22Rv1 (cell line): ENCODE data around the gene RDH16.
"Not testable (repeated sequence)": the region's sequence is repeated elsewhere in the genome, so short reads cannot be mapped to it uniquely, and the experiment has no call there.

Source experiments
- H3K27ac ChIP-seq: fragments of 450-650 bp; 2 replicates; pipeline ENCODE4 v1.5.1; 2017
- ZFX ChIP-seq: fragments of 450-650 bp; IDR thresholded peaks from 2 replicates; pipeline ENCODE4 v1.6.1; 2017; ENCODE audit warnings: antibody characterized with exemption, borderline replicate concordance
- TF ChIP-seq, protein P1 (sequence below): fragments of 450-650 bp; IDR thresholded peaks from 2 replicates; pipeline ENCODE4 v1.5.1; 2017; ENCODE audit warnings: mild to moderate bottlenecking

Gene RDH16

GRCh38 chr12:56987551-56988053 lies 30.2 kb upstream of the RDH16 start:
- TF ChIP-seq, protein P1, sequence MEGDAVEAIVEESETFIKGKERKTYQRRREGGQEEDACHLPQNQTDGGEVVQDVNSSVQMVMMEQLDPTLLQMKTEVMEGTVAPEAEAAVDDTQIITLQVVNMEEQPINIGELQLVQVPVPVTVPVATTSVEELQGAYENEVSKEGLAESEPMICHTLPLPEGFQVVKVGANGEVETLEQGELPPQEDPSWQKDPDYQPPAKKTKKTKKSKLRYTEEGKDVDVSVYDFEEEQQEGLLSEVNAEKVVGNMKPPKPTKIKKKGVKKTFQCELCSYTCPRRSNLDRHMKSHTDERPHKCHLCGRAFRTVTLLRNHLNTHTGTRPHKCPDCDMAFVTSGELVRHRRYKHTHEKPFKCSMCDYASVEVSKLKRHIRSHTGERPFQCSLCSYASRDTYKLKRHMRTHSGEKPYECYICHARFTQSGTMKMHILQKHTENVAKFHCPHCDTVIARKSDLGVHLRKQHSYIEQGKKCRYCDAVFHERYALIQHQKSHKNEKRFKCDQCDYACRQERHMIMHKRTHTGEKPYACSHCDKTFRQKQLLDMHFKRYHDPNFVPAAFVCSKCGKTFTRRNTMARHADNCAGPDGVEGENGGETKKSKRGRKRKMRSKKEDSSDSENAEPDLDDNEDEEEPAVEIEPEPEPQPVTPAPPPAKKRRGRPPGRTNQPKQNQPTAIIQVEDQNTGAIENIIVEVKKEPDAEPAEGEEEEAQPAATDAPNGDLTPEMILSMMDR: peak; percentile 100
- no peak for TF ChIP-seq ZFX
- H3K27ac ChIP-seq: no peak overlapping the region

DNA sequence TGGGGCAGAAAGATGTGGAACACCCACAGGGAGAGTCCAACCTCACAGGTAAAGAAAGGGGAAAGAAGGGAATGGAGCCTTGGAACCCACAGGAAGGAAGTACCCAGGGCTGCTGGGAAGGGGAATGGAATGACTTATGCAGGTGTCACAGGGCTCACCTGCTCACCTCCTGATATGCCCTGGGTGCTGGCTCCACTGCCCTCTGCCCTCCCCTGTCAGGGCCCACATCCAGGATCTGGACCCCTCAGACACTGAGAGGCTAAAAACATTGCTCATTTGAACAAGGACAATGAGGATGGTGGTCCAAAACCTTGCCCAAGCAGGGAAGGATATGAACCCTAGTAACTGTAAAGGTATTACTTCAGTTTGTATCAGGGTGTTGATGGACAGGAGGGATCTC lies 29.6 kb upstream of the RDH16 start:
- TF ChIP-seq, protein P1: no peak
- no peak overlapping the region for H3K27ac ChIP-seq

- not testable (repeated sequence) for H3K27ac ChIP-seq
Observed at GRCh38 chr12:56985714-56986113, 28.3 kb upstream of the RDH16 start.

GRCh38 chr12:56983386-56983785 lies 26.0 kb upstream of the RDH16 start:
- TF ChIP-seq ZFX: no peak
- H3K27ac ChIP-seq: no peak overlapping the region

GRCh38 chr12:56982578-56983236 lies 25.3 kb upstream of the RDH16 start:
- not testable (repeated sequence) for H3K27ac ChIP-seq

GRCh38 chr12:56980941-56981530 lies 23.6 kb upstream of the RDH16 start:
- H3K27ac ChIP-seq: no peak overlapping the region
- TF ChIP-seq, protein P1: no peak
- no peak for TF ChIP-seq ZFX

- H3K27ac ChIP-seq: no peak overlapping the region
- TF ChIP-seq, protein P1: no peak
- TF ChIP-seq ZFX: no peak
Observed at GRCh38 chr12:56980268-56980667, 22.9 kb upstream of the RDH16 start.

DNA sequence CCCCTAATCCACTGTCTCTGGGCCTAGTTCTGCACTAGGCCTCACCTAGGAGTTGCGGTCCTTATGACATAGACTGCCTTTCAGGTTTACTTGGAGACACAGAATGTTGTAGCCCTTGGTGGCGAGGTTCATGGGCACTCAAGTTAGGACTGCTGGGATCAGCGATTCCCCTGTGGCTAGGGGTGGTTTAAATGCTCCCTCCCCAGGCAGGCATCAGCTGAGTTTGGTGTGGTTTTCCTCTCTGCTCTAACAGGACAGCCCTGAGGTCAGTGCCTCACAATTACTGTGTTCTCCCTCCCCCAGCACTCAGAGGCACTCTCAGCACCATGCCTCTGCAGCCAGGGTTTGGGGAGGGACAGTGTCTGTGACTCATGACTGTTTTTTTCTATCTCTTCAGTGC lies 22.2 kb upstream of the RDH16 start:
- TF ChIP-seq, protein P1: no peak
- no peak for TF ChIP-seq ZFX
- H3K27ac ChIP-seq: no peak overlapping the region
